HCT116 (cell line): ENCODE measurements around the gene IGLL1. TPM values are rescaled to one million over a fixed set of nuclear protein-coding genes. Genes with fewer than 3 reads are reported as not detected.

Experiments used
- ATAC-seq: fragments of 200-7000 bp; cut with Tn5 transposase; 2 replicates; pipeline ENCODE4 v1.9.1; 2020; ENCODE audit warnings: mild to moderate bottlenecking, moderate library complexity
- BruUV-seq: library from RNA; stranded (reverse); fragments of 400-500 nt; replicated peaks from 2 replicates; lab custom pipeline; 2021; lab: Mats Ljungman, UMichigan
- CTCF ChIA-PET: fragments of 300-600 bp; sonication (Branson Sonifier 250); formaldehyde crosslinking; loops from one replicate; lab custom pipeline; 2021; ENCODE audit warnings: antibody characterized with exemption; lab: Charles Lee
- POLR2A ChIA-PET: fragments of 300-600, 350-600 bp; sonication (Branson Sonifier 250); formaldehyde crosslinking; loops from one replicate; lab custom pipeline; 2021; ENCODE audit warnings: antibody characterized with exemption; lab: Charles Lee
- RAD21 ChIA-PET, 2 experiments: fragments of 300-600 bp; sonication (Branson Sonifier 250); formaldehyde crosslinking; loops; one replicate each; lab custom pipeline; 2023; ENCODE audit warnings: low total read pairs in 2 of 2; ENCODE audit not compliant: uncharacterized antibody in 2 of 2, unreplicated experiment in 2 of 2, low non-redundant PET in 1 of 2; lab: Charles Lee
- DNase-seq: peaks from one replicate; pipeline ENCODE4 v3.0.0-alpha.2; 2010; ENCODE audit warnings: low read depth, low spot score
- H2AFZ ChIP-seq: fragments of 200-600 bp; shearing (Covaris generic), sonication (generic); 2 replicates; pipeline ENCODE4 v1.6.1; 2017; ENCODE audit warnings: low read depth, mixed run types, mixed read lengths, antibody characterized with exemption, low read length; ENCODE audit not compliant: poor library complexity, severe bottlenecking
- H3K27ac ChIP-seq: 2 replicates; pipeline ENCODE4 v1.5.1; 2012; ENCODE audit warnings: low read depth, low read length
- H3K27me3 ChIP-seq: fragments of 200-600 bp; sonication (generic); 2 replicates; pipeline ENCODE4 v1.6.1; 2016; ENCODE audit warnings: mixed run types, low read length, mixed read lengths; ENCODE audit not compliant: insufficient read depth
- H3K36me3 ChIP-seq, 2 experiments: fragments of 200-500 bp in 1 of 2; fragments of 200-600 bp in 1 of 2; sonication (Bioruptor generic) in 1 of 2; sonication (generic) in 1 of 2; 2 replicates each; pipeline versions ENCODE4 v1.5.1 to v1.6.1; 2014 to 2016; ENCODE audit warnings: low read length in 2 of 2, inconsistent platforms in 1 of 2, mixed read lengths in 1 of 2, mixed run types in 1 of 2; ENCODE audit not compliant: insufficient read depth in 2 of 2, control insufficient read depth in 1 of 2
- H3K4me1 ChIP-seq, 2 experiments: fragments of 200-600 bp in 1 of 2; sonication (generic) in 1 of 2; 2 replicates each; pipeline versions ENCODE4 v1.5.1 to v1.6.1; 2012 to 2017; ENCODE audit warnings: low read length in 2 of 2, inconsistent platforms in 1 of 2, mild to moderate bottlenecking in 1 of 2, mixed read lengths in 1 of 2, mixed run types in 1 of 2, moderate library complexity in 1 of 2; ENCODE audit not compliant: insufficient read depth in 2 of 2, control insufficient read depth in 1 of 2
- H3K4me2 ChIP-seq: fragments of 200-600 bp; sonication (generic); 2 replicates; pipeline ENCODE4 v1.6.1; 2017; ENCODE audit warnings: mixed run types, low read length, mixed read lengths
- H3K4me3 ChIP-seq, 2 experiments: fragments of 200-600 bp in 1 of 2; sonication (generic) in 1 of 2; replicated peaks in 1 of 2; 2 replicates each; pipeline ENCODE4 v1.5.1; 2011 to 2016; ENCODE audit warnings: low read length in 2 of 2, control low read depth in 1 of 2, low read depth in 1 of 2, mild to moderate bottlenecking in 1 of 2, mixed read lengths in 1 of 2, mixed run types in 1 of 2
- H3K79me2 ChIP-seq: fragments of 200-600 bp; sonication (generic); 2 replicates; pipeline ENCODE4 v1.6.1; 2017; ENCODE audit warnings: mild to moderate bottlenecking, mixed run types, low read length, moderate library complexity, mixed read lengths; ENCODE audit not compliant: insufficient read depth
- H3K9ac ChIP-seq: fragments of 200-600 bp; sonication (generic); 2 replicates; pipeline ENCODE4 v1.6.1; 2016; ENCODE audit warnings: low read length, mixed read lengths
- H3K9me2 ChIP-seq: fragments of 200-600 bp; sonication (generic), shearing (Covaris generic); 2 replicates; pipeline ENCODE4 v1.6.1; 2017; ENCODE audit warnings: mixed run types, mild to moderate bottlenecking, moderate library complexity; ENCODE audit not compliant: insufficient read depth
- H3K9me3 ChIP-seq, 2 experiments: fragments of 200-500 bp in 1 of 2; fragments of 200-600 bp in 1 of 2; sonication (Bioruptor generic) in 1 of 2; sonication (generic) in 1 of 2; 2 replicates each; pipeline ENCODE4 v1.6.1; 2014 to 2017; ENCODE audit warnings: low read length in 2 of 2, mixed read lengths in 2 of 2, inconsistent platforms in 1 of 2, low read depth in 1 of 2, mild to moderate bottlenecking in 1 of 2, mixed run types in 1 of 2, moderate library complexity in 1 of 2; ENCODE audit not compliant: control insufficient read depth in 1 of 2, insufficient read depth in 1 of 2
- H4K20me1 ChIP-seq: fragments of 200-600 bp; sonication (generic), shearing (Covaris generic); 2 replicates; pipeline ENCODE4 v1.6.1; 2017; ENCODE audit warnings: mixed run types, mild to moderate bottlenecking, moderate library complexity; ENCODE audit not compliant: insufficient read depth
- CBX3 ChIP-seq: IDR thresholded peaks from 2 replicates; pipeline ENCODE4 v1.6.1; 2012; ENCODE audit warnings: low read depth
- EGR1 ChIP-seq: IDR thresholded peaks from 2 replicates; pipeline ENCODE4 v1.6.1; 2012; ENCODE audit warnings: low read depth
- EZH2 ChIP-seq: fragments of 200-600 bp; sonication (generic); IDR thresholded peaks from 2 replicates; pipeline ENCODE4 v1.6.1; 2017; ENCODE audit warnings: antibody characterized with exemption, mixed run types
- EZH2phosphoT487 ChIP-seq: fragments of 200-600 bp; IDR thresholded peaks from 2 replicates; pipeline ENCODE4 v1.6.1; 2018; ENCODE audit warnings: antibody characterized with exemption, borderline replicate concordance
- FOSL1 ChIP-seq: IDR thresholded peaks from 2 replicates; pipeline ENCODE4 v1.6.1; 2012; ENCODE audit warnings: low read depth
- JUND ChIP-seq: IDR thresholded peaks from 2 replicates; pipeline ENCODE4 v1.6.1; 2012
- POLR2A ChIP-seq: IDR thresholded peaks from 2 replicates; pipeline ENCODE4 v1.7.0; 2011; ENCODE audit warnings: borderline replicate concordance; ENCODE audit not compliant: insufficient read depth, insufficient read length; ENCODE audit errors: extremely low read depth
- POLR2AphosphoS5 ChIP-seq: IDR thresholded peaks from 2 replicates; pipeline ENCODE4 v1.6.1; 2011; ENCODE audit warnings: mild to moderate bottlenecking, low read depth, low read length, moderate library complexity
- RAD21 ChIP-seq: IDR thresholded peaks from 2 replicates; pipeline ENCODE4 v1.6.1; 2012; ENCODE audit warnings: low read depth, mild to moderate bottlenecking
- REST ChIP-seq: IDR thresholded peaks from 2 replicates; pipeline ENCODE4 v1.6.1; 2012; ENCODE audit warnings: low read depth
- SIN3A ChIP-seq: IDR thresholded peaks from 2 replicates; pipeline ENCODE4 v1.6.1; 2012; ENCODE audit warnings: low read depth
- SP1 ChIP-seq: IDR thresholded peaks from 2 replicates; pipeline ENCODE4 v1.6.1; 2012; ENCODE audit warnings: low read depth
- TCF7L2 ChIP-seq: IDR thresholded peaks from 2 replicates; pipeline ENCODE4 v1.7.0; 2011; ENCODE audit warnings: borderline replicate concordance, inconsistent platforms; ENCODE audit not compliant: insufficient read depth, insufficient read length; ENCODE audit errors: extremely low read depth
- YY1 ChIP-seq: IDR thresholded peaks from 2 replicates; pipeline ENCODE4 v1.6.1; 2011; ENCODE audit warnings: low read length, low read depth, moderate library complexity, mild to moderate bottlenecking; ENCODE audit not compliant: insufficient replicate concordance; ENCODE audit errors: extremely low read depth
- ZBTB33 ChIP-seq: IDR thresholded peaks from 2 replicates; pipeline ENCODE4 v1.6.1; 2011; ENCODE audit warnings: mild to moderate bottlenecking, low read length, moderate library complexity; ENCODE audit not compliant: insufficient replicate concordance; ENCODE audit errors: extremely low read depth
- intact Hi-C: fragments of 100-400 bp; cut with micrococcal nuclease; formaldehyde crosslinking; loops from 2 replicates; pipeline ENCODE4 v1.10.0; 2022
- total RNA-seq: library from RNA; stranded (reverse); gene quantifications from one replicate; pipeline ENCODE4 v1.2.1, GENCODE V29; 2021; ENCODE audit not compliant: unreplicated experiment

IGLL1 gene
- total RNA-seq, 1 experiment from 2014 or later, result not detected

- Histone ChIP-seq H4K20me1 (no peaks in the 10 kb centered on the region), H3K79me2 (no peaks in the 10 kb centered on the region), H3K27me3 (no peaks in the 10 kb centered on the region), H2AFZ (no peak overlapping the region), H3K9me3 (no peaks in the 10 kb centered on the region), H3K4me2 (no peak overlapping the region), H3K4me1 (no peaks in the 10 kb centered on the region), H3K27ac (no peak overlapping the region), H3K4me3 (no peak overlapping the region), H3K9ac (no peak overlapping the region), H3K36me3 (no peaks in the 10 kb centered on the region), H3K9me2 (no peaks in the 10 kb centered on the region)
- TF ChIP-seq EZH2phosphoT487 (no peak), POLR2A (no peak), CBX3 (no peak), EGR1 (no peak), RAD21 (no peak), YY1 (no peak), EZH2 (no peak), FOSL1 (no peak), SIN3A (no peak)
- intact Hi-C loops, result no loop called here
- BruUV-seq, result no TSS peak
- POLR2A ChIA-PET, result no interaction called here
- ATAC-seq, result no peak
- RAD21 ChIA-PET, result no interaction called here
- CTCF ChIA-PET, result no interaction called here
- no peak for DNase-seq
Measured at GRCh38 chr22:23613193-23613972, 33.3 kb upstream of the IGLL1 start.

- Histone ChIP-seq H3K79me2 (no peaks in the 10 kb centered on the region), H3K9me2 (no peaks in the 10 kb centered on the region), H3K27ac (no peak overlapping the region), H3K36me3 (no peaks in the 10 kb centered on the region), H3K27me3 (no peaks in the 10 kb centered on the region), H3K9ac (no peak overlapping the region), H3K9me3 (no peaks in the 10 kb centered on the region), H3K4me1 (no peaks in the 10 kb centered on the region), H3K4me2 (no peak overlapping the region), H2AFZ (no peak overlapping the region), H4K20me1 (no peaks in the 10 kb centered on the region), H3K4me3 (no peak overlapping the region)
- ChIA-PET CTCF (no interaction called here), POLR2A (no interaction called here), RAD21 (no interaction called here)
- DNase-seq (no peak), ATAC-seq (no peak)
- no TSS peak for BruUV-seq
- intact Hi-C loops, result no loop called here
- no peak for TF ChIP-seq JUND
- no peak for TF ChIP-seq SP1
- TF ChIP-seq TCF7L2, result no peak
- TF ChIP-seq REST, result no peak
- no peak for TF ChIP-seq SIN3A
- TF ChIP-seq ZBTB33, result no peak
- no peak for TF ChIP-seq POLR2AphosphoS5
Measured at GRCh38 chr22:23609983-23610781, 30.1 kb upstream of the IGLL1 start.
